EL (cell line): ENCODE measurements around the gene MYL12B.
A peak's percentile ranks its signal among the peaks of the same experiment; 100 is the strongest.
"Not testable (repeated sequence)": the region's sequence is repeated elsewhere in the genome, so short reads cannot be mapped to it uniquely, and the experiment has no call there.

Experiments used
- DNase-seq: peaks from one replicate; pipeline ENCODE4 v3.0.0-alpha.2; 2016

The MYL12B gene

GRCh38 chr18:3261373-3262233, at the start of gene MYL12B:
Gene MYL12B (plus strand): TSS chr18:3262133. CDS start chr18:3272899, 10,766 bp downstream.
- DNase-seq: peak; percentile 86

GRCh38 chr18:3212657-3213056, 49.3 kb upstream of the MYL12B start:
- DNase-seq: no peak

DNA sequence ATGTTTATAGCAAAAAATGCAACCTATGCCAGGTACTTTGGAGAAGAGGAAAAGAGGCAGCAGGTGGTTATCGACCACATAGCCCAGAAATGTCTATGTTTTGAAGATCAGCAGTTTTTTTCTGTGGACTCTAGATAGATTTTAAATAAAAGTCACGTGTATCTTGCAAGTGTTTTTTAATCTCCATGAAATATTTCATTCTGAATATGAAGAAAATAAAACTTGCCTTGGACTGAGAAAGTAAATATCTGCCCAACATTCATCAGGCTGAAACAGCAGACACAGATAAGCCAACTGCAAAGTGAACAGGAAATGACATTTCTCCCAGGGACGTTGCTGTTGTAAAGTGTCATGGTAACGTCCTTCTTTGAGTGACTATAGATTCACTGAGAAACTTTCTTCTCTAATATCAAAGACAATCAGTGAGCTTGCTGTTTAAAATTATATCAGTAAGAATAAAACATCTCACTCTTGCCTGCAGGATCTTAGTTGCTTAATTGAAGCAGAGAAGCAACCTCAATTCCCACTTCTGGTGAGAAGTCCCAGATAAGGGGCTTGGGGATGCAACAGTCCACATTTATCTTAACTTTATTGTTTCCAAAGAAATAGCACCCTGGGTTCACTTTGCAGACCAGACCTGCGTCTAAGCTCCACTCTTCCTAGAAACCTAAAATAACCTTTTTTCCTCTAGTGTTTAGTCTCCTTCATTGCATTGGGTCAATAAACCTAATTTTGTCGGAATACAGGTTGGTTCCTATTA, 48.5 kb upstream of the MYL12B start:
- no peak for DNase-seq

- no peak for DNase-seq
These were observed 46.9 kb upstream of the MYL12B start for GRCh38 chr18:3214855-3215637.

GRCh38 chr18:3216987-3217386, 44.9 kb upstream of the MYL12B start:
- no peak for DNase-seq

GRCh38 chr18:3217948-3218647, 43.8 kb upstream of the MYL12B start:
- peak; percentile 6 for DNase-seq

DNA sequence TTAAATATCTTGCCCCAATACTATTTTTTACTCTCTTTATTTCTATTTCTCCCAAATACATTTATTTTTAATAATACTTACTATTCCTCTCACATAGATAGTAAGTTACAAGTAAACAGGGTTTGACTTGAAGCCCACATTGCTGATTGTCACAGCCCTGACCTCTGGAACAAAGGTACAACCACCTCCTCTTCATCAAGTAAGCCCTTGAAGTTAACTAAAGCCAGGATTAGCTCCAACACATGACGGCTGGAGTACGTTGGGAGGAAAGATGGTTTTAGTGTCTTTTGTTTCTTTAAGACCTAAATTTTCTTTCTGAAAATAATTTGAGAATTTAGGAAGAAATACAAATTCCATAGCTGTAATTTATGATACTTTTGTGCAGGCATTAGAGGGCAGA, 43.1 kb upstream of the MYL12B start:
- DNase-seq: no peak

GRCh38 chr18:3219241-3219630, 42.7 kb upstream of the MYL12B start:
- DNase-seq: no peak

GRCh38 chr18:3219631-3220335, 42.1 kb upstream of the MYL12B start, which contains the start of gene MYOM1:
Gene MYOM1 (minus strand): TSS chr18:3219968. CDS start chr18:3215223, 4,745 bp downstream.
- no peak for DNase-seq

- DNase-seq: not testable (repeated sequence)
These were observed 41.1 kb upstream of the MYL12B start for GRCh38 chr18:3220868-3221267.

GRCh38 chr18:3221496-3221895, 40.4 kb upstream of the MYL12B start:
- DNase-seq: no peak

- DNase-seq: no peak
These were observed 38.6 kb upstream of the MYL12B start for GRCh38 chr18:3223356-3223755.

GRCh38 chr18:3224223-3224622, 37.7 kb upstream of the MYL12B start:
- DNase-seq: no peak

DNA sequence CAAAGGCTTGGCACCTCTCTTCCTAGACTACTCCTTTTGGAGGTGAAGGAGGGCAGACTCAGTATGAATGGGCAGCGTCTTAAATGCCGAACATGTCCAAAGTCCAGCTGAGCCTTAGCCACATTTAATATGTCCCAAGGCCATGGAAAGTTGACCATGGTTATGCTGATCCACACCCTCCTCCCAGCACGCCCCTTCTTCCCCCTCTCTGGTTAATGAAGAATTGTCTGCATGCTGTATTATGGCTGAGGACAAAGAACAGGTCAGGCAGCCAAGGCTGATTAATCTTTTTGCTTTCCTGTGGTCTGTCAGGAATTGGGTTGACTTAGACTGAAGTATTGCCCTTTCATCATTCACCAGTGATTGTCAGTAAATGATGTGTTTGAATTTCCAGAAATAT, 36.3 kb upstream of the MYL12B start:
- DNase-seq: no peak

GRCh38 chr18:3226048-3226447, 35.9 kb upstream of the MYL12B start:
- no peak for DNase-seq

GRCh38 chr18:3230401-3231334, 31.3 kb upstream of the MYL12B start:
- DNase-seq: peak; percentile 33

DNA sequence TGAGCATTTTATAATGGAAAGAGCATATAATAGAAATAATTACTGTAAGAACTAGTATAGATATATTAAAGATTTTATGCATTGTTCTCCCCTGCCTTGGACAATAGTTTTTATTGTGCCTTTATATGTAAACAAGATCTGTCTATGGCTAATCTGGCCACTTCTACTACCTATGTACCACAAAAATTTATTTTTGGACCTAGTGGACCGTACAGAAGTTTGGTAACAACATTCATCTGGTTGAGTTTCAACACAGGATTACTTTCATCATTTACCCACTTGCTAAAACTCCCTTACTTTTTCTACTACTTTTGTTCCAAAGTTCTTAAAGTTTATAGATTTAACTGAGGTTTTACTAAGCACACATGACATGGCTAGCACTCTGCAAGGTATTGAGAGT, 28.9 kb upstream of the MYL12B start:
- no peak for DNase-seq

DNA sequence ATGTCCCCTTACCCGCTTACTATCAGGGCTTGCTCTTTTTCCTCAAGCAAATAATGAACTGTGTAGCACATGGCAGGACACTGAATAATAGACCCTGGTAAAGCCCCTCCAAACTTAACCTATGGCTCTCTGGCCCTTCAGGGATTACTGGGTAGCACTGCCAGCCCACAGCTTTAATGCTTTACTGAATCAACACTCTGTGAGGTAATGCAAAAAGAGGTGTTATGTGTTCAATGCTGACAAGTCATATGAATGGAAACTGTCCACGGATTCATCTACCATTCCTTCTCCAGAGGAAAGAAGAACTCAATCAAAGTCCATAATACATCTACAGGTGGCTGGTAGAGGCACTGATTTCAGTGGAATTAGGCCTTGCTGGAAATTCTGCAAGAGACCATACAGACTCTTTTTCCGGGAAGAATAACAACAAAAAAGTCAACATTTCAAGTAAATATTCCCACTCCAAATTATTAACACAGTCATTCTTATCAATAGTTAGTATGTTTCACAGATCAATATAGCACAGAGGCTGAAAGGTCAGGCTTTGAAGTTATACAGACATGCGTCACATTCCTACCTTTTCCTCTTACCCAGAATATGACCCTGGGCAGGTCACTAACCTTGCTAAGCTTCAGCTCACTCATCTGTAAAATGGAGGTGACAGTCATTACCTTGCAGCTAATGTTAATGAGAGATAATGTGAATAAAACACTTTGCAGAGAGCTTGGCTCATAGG, 28.3 kb upstream of the MYL12B start:
- no peak for DNase-seq

DNA sequence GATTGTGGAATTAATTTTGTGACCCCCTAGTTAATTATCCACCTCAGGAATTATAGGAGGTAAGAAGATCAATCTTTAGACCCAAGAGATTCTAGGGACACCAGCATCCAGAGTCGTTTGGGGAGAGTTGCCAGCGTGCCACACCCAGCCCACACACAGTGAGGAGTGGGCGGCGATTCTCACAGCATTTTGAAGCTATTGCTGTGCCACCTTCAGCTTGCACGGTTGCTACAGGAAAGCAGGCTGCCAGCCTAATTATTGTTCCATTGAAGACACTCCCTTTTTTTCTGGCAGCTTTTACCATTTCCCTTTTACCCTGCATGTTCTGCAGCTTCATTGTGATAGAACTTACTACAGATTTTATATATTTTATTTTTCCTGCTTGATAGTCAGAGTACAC, 27.5 kb upstream of the MYL12B start:
- DNase-seq: no peak

- DNase-seq: no peak
These were observed 26.1 kb upstream of the MYL12B start for GRCh38 chr18:3235846-3236245.
